Activated naive CD4-positive, alpha-beta T cell treated with anti-CD3 and anti-CD28 coated beads, Interleukin-2, amount 50 U/mL, for 24 hours (primary cell): ENCODE results near the gene NDOR1.

ENCODE experiments used
- H3K27ac Mint-ChIP-seq: one replicate; pipeline ENCODE4 v1.8.0; 2021; ENCODE audit warnings: mild to moderate bottlenecking, mixed read lengths
- H3K27me3 Mint-ChIP-seq: one replicate; pipeline ENCODE4 v1.8.0; 2021; ENCODE audit warnings: mixed read lengths
- H3K36me3 Mint-ChIP-seq: one replicate; pipeline ENCODE4 v1.8.0; 2021; ENCODE audit warnings: mixed read lengths
- H3K4me1 Mint-ChIP-seq: one replicate; pipeline ENCODE4 v1.8.0; 2021; ENCODE audit warnings: mixed read lengths
- H3K4me3 Mint-ChIP-seq: one replicate; pipeline ENCODE4 v1.8.0; 2021; ENCODE audit warnings: mild to moderate bottlenecking, mixed read lengths
- H3K9me3 Mint-ChIP-seq: one replicate; pipeline ENCODE4 v1.8.0; 2021; ENCODE audit warnings: mixed read lengths

NDOR1 gene

DNA sequence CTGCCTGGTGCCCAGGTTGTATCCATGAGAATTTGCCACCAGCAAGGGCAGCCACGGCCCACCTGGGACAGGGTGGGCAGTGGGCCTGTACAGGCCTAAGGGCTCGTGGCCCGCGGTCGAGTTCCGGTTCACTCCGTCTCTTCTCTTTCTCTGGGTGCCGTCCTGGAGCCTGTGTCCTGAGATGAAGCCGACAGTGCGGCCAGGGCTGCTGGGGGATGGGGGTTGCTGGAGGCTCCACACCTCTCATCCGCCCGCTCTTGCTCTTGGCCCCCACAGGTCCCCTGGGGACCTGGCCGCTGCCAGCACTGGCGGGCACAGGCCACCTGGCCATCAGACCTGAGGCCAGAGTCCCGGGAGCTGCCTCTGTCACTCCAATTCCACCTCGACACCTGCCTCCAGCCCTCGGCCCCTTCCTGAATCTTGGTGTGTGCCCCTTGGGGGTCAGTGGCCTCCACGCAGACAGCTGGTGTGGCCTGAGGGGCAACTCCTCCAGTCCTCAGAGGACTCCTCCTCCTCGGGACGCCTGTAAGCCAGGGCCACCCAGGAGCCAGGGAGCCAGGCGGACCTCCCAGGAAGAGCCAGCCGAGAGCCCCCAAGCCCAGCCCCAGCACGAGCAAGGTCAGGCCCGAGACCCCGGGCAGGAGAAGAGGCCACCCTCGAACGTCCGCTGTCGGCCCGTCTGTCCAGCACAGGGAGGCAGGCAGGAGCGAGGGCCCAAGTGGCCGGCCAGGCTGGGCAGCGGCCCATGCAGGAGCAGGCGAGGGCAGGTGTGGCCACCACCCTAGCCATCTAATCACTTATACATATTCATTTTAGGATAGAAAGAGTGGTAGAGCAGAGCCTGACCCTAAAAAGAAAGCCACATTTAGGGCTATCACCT, 40.9 kb upstream of the NDOR1 start:
- H3K4me1 Mint-ChIP-seq, result peaks cover 6% of the 10 kb centered on the region
- no peaks in the 10 kb centered on the region for H3K36me3 Mint-ChIP-seq
- H3K27ac Mint-ChIP-seq, result no peak overlapping the region
- no peak overlapping the region for H3K4me3 Mint-ChIP-seq
- H3K27me3 Mint-ChIP-seq, result peaks cover 26% of the 10 kb centered on the region
- H3K9me3 Mint-ChIP-seq, result no peaks in the 10 kb centered on the region

DNA sequence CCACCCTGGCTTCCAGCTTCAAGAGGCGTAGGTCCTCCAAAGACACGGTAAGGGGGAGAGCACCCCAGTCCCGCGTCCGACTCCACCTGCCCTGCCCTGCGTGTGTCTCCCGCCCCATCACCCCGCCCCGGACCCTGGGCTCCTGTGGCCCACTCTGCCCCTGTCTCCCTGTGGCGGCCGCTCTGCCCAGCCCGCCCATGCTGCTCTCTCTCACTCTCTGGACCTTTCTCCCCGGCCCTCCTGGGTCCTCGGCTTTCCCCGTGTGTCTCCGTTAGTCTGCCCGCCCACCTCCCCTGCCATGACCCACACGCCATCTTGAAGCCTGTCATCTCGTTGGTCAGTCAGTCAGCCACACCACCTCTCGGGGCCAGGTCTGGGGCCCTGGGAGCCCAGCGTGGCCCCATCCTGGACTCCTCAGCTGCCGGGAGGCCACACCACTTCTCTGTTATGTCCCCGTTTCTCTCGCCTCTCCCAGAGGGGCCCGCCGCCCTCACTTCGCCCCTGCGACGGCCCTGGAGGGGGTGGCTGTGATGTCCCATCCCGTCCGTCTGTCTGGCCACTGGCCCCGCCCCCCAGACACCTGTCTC, 40.2 kb upstream of the NDOR1 start:
- peaks cover 22% of the 10 kb centered on the region for H3K27me3 Mint-ChIP-seq
- H3K27ac Mint-ChIP-seq, result no peak overlapping the region
- H3K9me3 Mint-ChIP-seq, result no peaks in the 10 kb centered on the region
- peaks cover 6% of the 10 kb centered on the region for H3K4me1 Mint-ChIP-seq
- no peak overlapping the region for H3K4me3 Mint-ChIP-seq
- H3K36me3 Mint-ChIP-seq, result no peaks in the 10 kb centered on the region

DNA sequence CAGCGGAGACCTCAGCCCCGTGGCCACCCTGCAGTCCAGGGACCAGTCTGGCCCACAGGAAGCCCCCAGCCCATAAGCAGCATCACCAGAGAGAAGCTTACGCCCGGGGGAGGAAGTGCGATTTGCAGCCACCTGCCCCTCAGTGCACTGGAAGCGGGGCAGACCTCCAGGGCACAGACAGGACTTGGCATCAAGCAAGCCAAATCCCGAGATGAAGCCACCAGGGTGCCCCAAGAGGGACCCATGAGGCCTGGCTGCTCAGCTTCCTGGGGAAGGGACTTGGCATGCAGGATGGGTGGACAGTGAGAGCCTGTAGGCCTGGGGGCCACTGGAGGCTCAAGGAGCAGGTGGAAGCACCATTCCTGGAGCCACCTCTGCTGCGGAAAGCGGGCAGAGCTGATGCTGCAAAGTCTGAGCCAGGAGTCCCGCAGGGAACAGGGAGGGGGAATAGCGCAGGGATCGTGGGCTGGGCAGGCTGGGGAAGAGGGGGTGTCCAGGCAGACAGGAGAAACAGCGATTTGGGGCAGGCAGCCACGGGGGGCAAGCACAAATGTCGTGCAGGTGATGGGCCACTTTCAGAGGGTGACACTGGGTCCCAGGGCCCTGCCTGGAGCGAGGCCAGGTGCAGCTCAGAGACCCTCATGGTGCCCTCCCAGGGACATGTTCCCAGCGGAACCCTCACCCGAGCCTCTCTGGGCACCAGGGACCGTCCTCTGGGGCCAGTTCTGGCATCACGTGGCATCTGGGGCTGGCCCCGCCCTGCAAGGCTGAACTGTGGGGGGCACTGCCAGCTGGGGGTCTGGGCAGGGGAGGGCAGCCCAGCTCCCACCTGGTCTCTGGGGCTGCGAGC, 38.9 kb upstream of the NDOR1 start:
- H3K36me3 Mint-ChIP-seq, result no peaks in the 10 kb centered on the region
- no peaks in the 10 kb centered on the region for H3K9me3 Mint-ChIP-seq
- peaks cover 6% of the 10 kb centered on the region for H3K4me1 Mint-ChIP-seq
- no peak overlapping the region for H3K27ac Mint-ChIP-seq
- peak overlapping the region; percentile 19 for H3K4me3 Mint-ChIP-seq
- peaks cover 21% of the 10 kb centered on the region for H3K27me3 Mint-ChIP-seq

DNA sequence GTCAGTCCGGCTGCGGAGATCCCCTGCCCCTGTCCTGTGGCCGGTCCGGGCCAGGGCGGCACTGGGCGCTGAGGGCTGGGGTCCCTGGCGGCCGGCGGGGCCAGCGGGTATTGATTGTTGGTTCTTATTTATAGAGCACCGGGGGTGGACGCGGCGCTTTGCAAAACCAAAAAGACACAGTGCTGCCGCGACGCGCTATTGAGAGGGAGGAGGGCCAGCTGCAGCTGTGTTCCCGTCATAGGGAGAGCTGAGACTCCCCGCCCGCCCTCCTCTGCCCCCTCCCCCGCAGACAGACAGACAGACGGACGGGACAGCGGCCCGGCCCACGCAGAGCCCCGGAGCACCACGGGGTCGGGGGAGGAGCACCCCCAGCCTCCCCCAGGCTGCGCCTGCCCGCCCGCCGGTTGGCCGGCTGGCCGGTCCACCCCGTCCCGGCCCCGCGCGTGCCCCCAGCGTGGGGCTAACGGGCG, 38.2 kb upstream of the NDOR1 start:
- no peaks in the 10 kb centered on the region for H3K36me3 Mint-ChIP-seq
- H3K4me1 Mint-ChIP-seq, result peaks cover 6% of the 10 kb centered on the region
- no peak overlapping the region for H3K27ac Mint-ChIP-seq
- H3K9me3 Mint-ChIP-seq, result no peaks in the 10 kb centered on the region
- H3K4me3 Mint-ChIP-seq, result no peak overlapping the region
- peaks cover 19% of the 10 kb centered on the region for H3K27me3 Mint-ChIP-seq

DNA sequence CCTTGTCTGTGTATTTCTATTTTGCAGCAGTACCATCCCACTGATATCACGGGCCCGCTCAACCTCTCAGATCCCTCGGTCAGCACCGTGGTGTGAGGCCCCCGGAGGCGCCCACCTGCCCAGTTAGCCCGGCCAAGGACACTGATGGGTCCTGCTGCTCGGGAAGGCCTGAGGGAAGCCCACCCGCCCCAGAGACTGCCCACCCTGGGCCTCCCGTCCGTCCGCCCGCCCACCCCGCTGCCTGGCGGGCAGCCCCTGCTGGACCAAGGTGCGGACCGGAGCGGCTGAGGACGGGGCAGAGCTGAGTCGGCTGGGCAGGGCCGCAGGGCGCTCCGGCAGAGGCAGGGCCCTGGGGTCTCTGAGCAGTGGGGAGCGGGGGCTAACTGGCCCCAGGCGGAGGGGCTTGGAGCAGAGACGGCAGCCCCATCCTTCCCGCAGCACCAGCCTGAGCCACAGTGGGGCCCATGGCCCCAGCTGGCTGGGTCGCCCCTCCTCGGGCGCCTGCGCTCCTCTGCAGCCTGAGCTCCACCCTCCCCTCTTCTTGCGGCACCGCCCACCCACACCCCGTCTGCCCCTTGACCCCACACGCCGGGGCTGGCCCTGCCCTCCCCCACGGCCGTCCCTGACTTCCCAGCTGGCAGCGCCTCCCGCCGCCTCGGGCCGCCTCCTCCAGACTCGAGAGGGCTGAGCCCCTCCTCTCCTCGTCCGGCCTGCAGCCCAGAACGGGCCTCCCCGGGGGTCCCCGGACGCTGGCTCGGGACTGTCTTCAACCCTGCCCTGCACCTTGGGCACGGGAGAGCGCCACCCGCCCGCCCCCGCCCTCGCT, 37.5 kb upstream of the NDOR1 start:
- Mint-ChIP-seq H3K27ac (no peak overlapping the region), H3K27me3 (peaks cover 17% of the 10 kb centered on the region), H3K9me3 (no peaks in the 10 kb centered on the region), H3K4me1 (peaks cover 6% of the 10 kb centered on the region), H3K4me3 (no peak overlapping the region), H3K36me3 (no peaks in the 10 kb centered on the region)

DNA sequence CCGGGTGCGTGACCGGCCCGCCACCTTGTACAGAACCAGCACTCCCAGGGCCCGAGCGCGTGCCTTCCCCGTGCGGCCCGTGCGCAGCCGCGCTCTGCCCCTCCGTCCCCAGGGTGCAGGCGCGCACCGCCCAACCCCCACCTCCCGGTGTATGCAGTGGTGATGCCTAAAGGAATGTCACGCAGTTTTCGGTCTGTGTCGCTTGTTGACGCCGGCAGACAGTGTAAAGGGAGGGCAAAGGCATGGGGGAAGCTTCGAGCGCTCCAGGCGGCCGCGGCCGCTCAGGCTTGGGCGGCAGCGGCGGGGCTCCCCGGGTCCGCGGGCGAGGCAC, 37.0 kb upstream of the NDOR1 start:
- H3K27me3 Mint-ChIP-seq, result peaks cover 15% of the 10 kb centered on the region
- peak overlapping the region; percentile 52 for H3K4me3 Mint-ChIP-seq

DNA sequence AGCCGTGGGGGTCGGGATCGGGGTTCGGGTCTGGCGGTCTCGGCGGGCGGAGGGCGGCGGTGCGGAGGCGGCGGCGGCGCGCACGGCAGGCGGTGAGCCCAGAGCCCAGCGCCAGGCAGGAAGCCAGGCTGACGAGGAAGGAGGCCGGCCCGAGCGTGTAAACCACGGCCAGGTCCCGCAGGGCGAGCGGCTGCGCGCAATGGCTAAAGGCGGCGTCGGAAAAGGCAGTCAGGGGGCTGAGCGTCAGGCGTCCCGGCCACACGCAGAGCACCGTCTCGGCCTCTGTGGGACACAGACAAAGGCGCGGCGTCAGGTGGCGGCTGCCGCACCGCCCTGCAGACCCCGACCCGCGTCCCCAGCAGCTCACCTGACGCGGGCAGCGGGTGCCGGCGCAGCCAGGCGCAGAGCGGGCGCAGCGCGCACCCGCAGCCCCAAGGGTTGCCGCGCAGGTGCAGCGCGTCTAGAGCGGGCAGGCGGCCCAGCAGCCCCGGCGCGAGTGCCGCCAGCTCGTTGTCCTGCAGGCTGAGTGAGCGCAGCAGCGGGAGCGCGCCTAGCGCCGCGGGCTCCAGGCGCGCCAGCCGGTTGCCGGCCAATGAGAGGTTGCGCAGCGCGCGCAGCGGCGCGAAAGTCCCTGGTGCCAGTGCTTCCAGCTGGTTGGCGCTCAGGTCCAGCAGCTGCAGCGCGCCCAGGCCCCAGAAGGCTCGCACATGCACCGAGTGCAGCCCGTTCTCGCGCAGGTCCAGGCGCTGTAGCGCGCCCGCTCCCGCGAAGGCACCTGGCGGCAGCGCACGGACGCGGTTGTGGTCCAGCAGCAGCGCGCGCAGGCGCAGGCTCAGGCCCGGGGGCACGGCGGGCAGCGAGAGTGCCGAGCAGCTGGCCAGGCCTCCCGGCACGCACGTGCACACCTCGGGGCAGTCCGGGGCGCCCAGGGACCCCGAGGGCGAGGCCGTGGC, 36.3 kb upstream of the NDOR1 start:
- H3K9me3 Mint-ChIP-seq, result no peaks in the 10 kb centered on the region
- peak overlapping the region; percentile 61 for H3K4me3 Mint-ChIP-seq
- peaks cover 13% of the 10 kb centered on the region for H3K27me3 Mint-ChIP-seq
- no peaks in the 10 kb centered on the region for H3K36me3 Mint-ChIP-seq
- H3K27ac Mint-ChIP-seq, result peak overlapping the region; percentile 41
- H3K4me1 Mint-ChIP-seq, result peaks cover 4% of the 10 kb centered on the region

More for the DNA sequence above, 37.0 kb upstream of the NDOR1 start:
- H3K4me1 Mint-ChIP-seq, result peaks cover 4% of the 10 kb centered on the region
- no peaks in the 10 kb centered on the region for H3K9me3 Mint-ChIP-seq
- H3K36me3 Mint-ChIP-seq, result no peaks in the 10 kb centered on the region
- no peak overlapping the region for H3K27ac Mint-ChIP-seq

DNA sequence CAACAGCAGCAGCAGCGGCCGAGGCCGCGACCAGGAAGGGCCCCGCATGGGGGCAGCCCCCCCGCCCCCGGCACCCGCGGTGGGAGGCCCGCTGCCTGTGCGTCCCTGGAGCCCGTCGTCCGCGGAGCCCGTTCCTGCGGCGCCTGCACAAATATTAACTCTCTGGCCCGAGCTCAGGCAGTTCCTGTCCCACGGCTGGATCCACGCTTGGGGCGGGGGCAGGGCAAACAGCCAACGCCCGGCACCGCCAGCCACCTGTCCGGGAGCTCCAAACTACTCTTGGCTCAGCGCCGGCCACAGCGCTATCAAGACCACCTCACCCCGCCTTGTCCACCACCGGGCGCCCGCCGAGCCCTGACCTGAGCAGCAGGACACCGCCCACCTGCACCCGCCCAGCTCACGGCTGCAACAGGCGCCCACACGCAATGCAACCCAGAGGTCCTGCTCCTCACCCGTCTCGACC, 35.6 kb upstream of the NDOR1 start, which contains the start of gene LRRC26:
Gene LRRC26, minus strand, starts transcription at position 156 of the 463 bp plus-strand sequence. Its CDS starts 108 bp downstream, at position 48.
- Mint-ChIP-seq H3K9me3 (no peaks in the 10 kb centered on the region), H3K27ac (peak within 1 kb of the TSS; percentile 41), H3K36me3 (no peaks in the 10 kb centered on the region), H3K4me1 (peaks cover 4% of the 10 kb centered on the region), H3K27me3 (peaks cover 13% of the 10 kb centered on the region), H3K4me3 (peak within 1 kb of the TSS; percentile 61)

DNA sequence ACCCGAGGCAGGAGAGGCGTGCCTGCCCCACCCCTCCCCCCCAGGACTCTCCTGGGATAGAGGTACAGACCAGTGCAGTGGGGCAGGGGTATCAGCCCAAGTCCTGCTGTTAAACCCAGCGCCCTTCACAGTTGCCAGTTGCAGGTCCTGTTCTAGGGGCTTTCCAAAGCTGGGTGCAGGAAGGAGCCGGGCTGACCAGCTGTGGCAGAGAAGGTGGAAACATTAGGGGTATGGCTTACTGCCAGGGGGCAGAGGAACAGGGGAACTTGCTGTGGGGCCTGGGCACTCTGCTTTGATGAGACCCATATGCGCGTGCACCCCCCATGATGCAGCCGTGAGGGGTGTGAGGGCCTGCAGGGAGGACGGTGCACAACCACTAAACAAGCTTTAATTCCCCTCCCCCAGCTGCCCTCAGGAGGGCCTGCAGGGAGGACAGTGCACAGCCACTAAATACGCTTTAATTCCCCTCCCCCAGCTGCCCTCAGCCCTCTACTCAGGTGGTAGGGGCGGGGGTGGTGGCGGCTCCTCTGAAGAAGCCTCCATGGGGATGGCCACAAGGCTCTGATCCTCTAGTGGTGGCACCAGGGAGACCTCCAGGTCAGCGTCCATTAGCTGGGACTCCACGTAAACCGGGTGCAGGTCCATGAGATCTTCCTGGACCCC, 34.9 kb upstream of the NDOR1 start:
- Mint-ChIP-seq H3K27me3 (peaks cover 7% of the 10 kb centered on the region), H3K27ac (no peak overlapping the region)

DNA sequence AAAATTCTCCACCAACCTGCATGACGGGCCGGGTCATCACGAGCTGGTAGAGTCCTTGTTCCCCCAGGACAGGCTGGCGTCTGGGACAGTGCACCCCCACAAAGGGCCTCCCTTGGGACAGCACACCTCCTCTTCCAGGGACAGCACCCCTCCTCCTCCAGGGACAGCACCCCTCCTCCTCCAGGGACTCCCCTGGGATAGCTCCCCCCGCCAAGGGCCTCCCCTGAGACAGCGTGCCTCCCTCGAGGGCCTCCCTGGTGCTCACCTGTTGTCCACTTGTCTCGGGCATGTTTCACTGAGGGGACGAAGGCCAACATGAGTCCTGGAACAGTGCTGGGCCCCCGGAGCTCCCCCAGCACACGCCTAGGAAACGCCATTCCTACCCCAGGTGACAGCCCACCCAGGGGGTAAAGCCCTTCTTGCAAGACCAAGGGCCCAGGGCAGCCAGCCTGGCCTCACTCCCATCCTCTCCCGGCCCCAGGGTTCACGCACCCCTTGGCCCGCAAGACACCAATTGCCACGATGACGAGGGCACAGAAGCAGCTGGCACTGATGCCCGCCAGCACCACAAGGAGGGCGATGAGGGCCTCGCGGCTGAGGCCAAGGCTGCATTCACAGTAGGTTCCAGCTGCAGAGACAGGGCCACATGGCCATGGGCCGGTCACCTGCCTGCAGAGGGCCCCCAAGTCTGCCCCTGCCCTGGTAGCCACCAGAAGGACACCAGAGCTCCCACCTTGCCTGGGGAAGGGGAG, 34.2 kb upstream of the NDOR1 start:
- Mint-ChIP-seq H3K27ac (no peak overlapping the region), H3K4me3 (no peak overlapping the region), H3K27me3 (peaks cover 6% of the 10 kb centered on the region), H3K9me3 (no peaks in the 10 kb centered on the region), H3K4me1 (peaks cover 4% of the 10 kb centered on the region), H3K36me3 (no peaks in the 10 kb centered on the region)

More for the DNA sequence above, 34.9 kb upstream of the NDOR1 start:
- Mint-ChIP-seq H3K4me3 (no peak overlapping the region), H3K4me1 (peaks cover 4% of the 10 kb centered on the region), H3K36me3 (no peaks in the 10 kb centered on the region), H3K9me3 (no peaks in the 10 kb centered on the region)

DNA sequence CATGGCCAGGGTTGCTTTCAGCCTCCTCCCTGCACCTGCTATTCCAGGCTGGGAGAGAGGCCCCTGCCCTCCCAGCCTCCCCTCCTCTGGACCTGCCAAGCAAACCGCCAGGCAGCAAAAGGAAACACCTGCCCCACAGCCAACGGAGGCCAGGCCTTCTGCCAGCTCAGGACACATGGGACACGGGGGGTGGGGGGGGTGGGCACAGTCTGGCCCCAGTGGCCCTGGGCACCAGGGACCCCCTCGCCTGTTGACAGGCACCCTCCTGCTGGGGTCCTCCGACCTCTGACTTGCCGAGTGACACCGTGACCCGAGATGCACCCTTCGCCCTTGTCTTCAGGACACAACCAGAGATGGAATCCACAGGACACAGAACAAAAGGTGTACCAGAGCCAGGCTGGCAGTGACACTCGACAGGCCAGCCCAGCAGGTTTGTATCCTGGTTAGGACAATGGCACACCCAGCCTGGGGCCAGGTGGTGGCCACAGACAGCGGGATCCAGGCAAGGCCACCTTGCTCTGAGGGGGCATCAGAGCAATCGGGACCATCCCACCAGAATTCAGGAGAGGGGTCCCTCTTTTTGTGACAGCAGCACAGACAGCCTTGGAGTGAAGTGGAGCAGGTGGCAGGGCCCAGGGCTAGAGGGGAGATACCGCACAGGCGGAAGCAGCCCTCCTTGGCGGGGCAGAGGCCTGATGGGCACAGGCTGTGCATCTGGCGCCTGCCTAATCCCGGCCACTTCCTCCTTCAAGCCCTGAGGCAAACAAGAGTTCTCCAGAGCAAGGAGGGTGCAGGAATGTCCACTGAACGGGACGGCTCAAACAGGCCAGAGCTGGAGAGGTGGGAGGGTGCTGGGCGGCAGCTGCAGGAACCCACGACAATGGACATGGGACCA, 32.4 kb upstream of the NDOR1 start:
- Mint-ChIP-seq H3K27ac (no peak overlapping the region), H3K9me3 (no peaks in the 10 kb centered on the region), H3K4me3 (no peak overlapping the region)

More for the DNA sequence above, 32.4 kb upstream of the NDOR1 start:
- Mint-ChIP-seq H3K27me3 (peaks cover 1% of the 10 kb centered on the region), H3K36me3 (no peaks in the 10 kb centered on the region), H3K4me1 (no peaks in the 10 kb centered on the region)
